ENCODE measurements around the gene GOT1. TPM values are rescaled to one million over a fixed set of nuclear protein-coding genes. Genes with fewer than 3 reads are reported as not detected.

GOT1 gene
- total and polyA plus RNA-seq, 2 donors (not counting 3 experiments of a cell fraction or from before 2014, with no cell fraction given), result 14.4 to 36.3 TPM

- H3K27ac ChIP-seq (ENCODE audit: insufficient read depth, low read depth, low read length), result no peak overlapping the region
- peaks cover 30 to 44% of the 10 kb centered on the region in 2 experiments for H3K27me3 ChIP-seq (ENCODE audit: control insufficient read depth in 2 of 2, insufficient read depth in 2 of 2, low read length in 2 of 2)
- no peaks in the 10 kb centered on the region for H3K9me1 ChIP-seq (replicated peaks; ENCODE audit: control insufficient read depth, extremely low read depth, insufficient read depth, low read length)
- ChIA-PET POLR2A (no interaction called here), CTCF (interaction anchor here (0.9 to 1.7 kb wide), 2 partner anchors 11 to 22 kb away, joined by 5 read pairs; no protein-coding TSS in a partner anchor)
- no peaks in the 10 kb centered on the region for H3K4me1 ChIP-seq (ENCODE audit: control insufficient read depth, extremely low read depth, insufficient read depth, low read length)
- DNase-seq (ENCODE audit: low read depth, low spot score), result no peak
- no peak for TF ChIP-seq GATA2 (IDR thresholded peaks at IDR 0.05; ENCODE audit: insufficient read depth, insufficient read length, low read depth, low read length)
- TF ChIP-seq JUN (IDR thresholded peaks at IDR 0.05; ENCODE audit: borderline replicate concordance, insufficient read depth, insufficient read length, low read depth), result no peak
- TF ChIP-seq CTCF (IDR thresholded peaks at IDR 0.05; ENCODE audit: extremely low read depth in 1 of 2, insufficient read depth in 1 of 2, low read depth in 1 of 2, low read length in 2 of 2), result no peak
- TF ChIP-seq POLR2A (IDR thresholded peaks at IDR 0.05; ENCODE audit: low read depth, low read length), result no peak
- no peak for TF ChIP-seq MYC (IDR thresholded peaks at IDR 0.05; ENCODE audit: low read depth, low read length)
- TF ChIP-seq FOS (IDR thresholded peaks at IDR 0.05; ENCODE audit: borderline replicate concordance, insufficient read depth, low read length), result no peak
- no peak overlapping the region for H3K4me3 ChIP-seq (replicated peaks in 1 of 3; ENCODE audit: insufficient read depth in 1 of 3, low read depth in 1 of 3, low read length in 3 of 3)
- H2AFZ ChIP-seq (ENCODE audit: low read depth, low read length), result no peak overlapping the region
- no peaks in the 10 kb centered on the region for H4K20me1 ChIP-seq (replicated peaks; ENCODE audit: control insufficient read depth, extremely low read depth, insufficient read depth, low read length)
- H3K79me2 ChIP-seq (ENCODE audit: control insufficient read depth, insufficient read depth, low read length), result no peaks in the 10 kb centered on the region
- dilution Hi-C loops (cut with MboI; ENCODE audit: extremely low pct_ligation_motif_present, low sequenced_read_pairs) (no loop called here), intact Hi-C loops (cut with micrococcal nuclease) (no loop called here)
- H3K9ac ChIP-seq (replicated peaks; ENCODE audit: extremely low read depth, insufficient read depth, low read length), result no peak overlapping the region
- BruUV-seq (replicated peaks), result no TSS peak
- no peaks in the 10 kb centered on the region for H3K9me3 ChIP-seq (replicated peaks; ENCODE audit: control insufficient read depth, insufficient read depth, low read length)
- no peak overlapping the region for H3K4me2 ChIP-seq (ENCODE audit: insufficient read depth, low read length)
- H3K36me3 ChIP-seq (ENCODE audit: control insufficient read depth in 2 of 2, extremely low read depth in 1 of 2, insufficient read depth in 2 of 2, low read length in 2 of 2), result no peaks in the 10 kb centered on the region
- no peak for FAIRE-seq
Observed at GRCh38 chr10:99457813-99458212, 27.4 kb upstream of the GOT1 start.

- peaks cover 35 to 52% of the 10 kb centered on the region in 2 experiments for H3K27me3 ChIP-seq (ENCODE audit: control insufficient read depth in 2 of 2, insufficient read depth in 2 of 2, low read length in 2 of 2)
- H2AFZ ChIP-seq (ENCODE audit: low read depth, low read length), result no peak overlapping the region
- no TSS peak for BruUV-seq (replicated peaks)
- POLR2A ChIA-PET, result no interaction called here
- no peaks in the 10 kb centered on the region for H3K4me1 ChIP-seq (ENCODE audit: control insufficient read depth, extremely low read depth, insufficient read depth, low read length)
- H3K27ac ChIP-seq (ENCODE audit: insufficient read depth, low read depth, low read length), result no peak overlapping the region
- no peak overlapping the region for H3K4me3 ChIP-seq (replicated peaks in 1 of 3; ENCODE audit: insufficient read depth in 1 of 3, low read depth in 1 of 3, low read length in 3 of 3)
- H3K4me2 ChIP-seq (ENCODE audit: insufficient read depth, low read length), result no peak overlapping the region
- H3K9me3 ChIP-seq (replicated peaks; ENCODE audit: control insufficient read depth, insufficient read depth, low read length), result no peaks in the 10 kb centered on the region
- no peaks in the 10 kb centered on the region for H4K20me1 ChIP-seq (replicated peaks; ENCODE audit: control insufficient read depth, extremely low read depth, insufficient read depth, low read length)
- dilution Hi-C loops (cut with MboI; ENCODE audit: extremely low pct_ligation_motif_present, low sequenced_read_pairs), result no loop called here
- no peak overlapping the region for H3K9ac ChIP-seq (replicated peaks; ENCODE audit: extremely low read depth, insufficient read depth, low read length)
- H3K9me1 ChIP-seq (replicated peaks; ENCODE audit: control insufficient read depth, extremely low read depth, insufficient read depth, low read length), result no peaks in the 10 kb centered on the region
- no peak for DNase-seq (ENCODE audit: low read depth, low spot score)
- FAIRE-seq, result no peak
- TF ChIP-seq POLR2AphosphoS5 (IDR thresholded peaks at IDR 0.05; ENCODE audit: insufficient read depth, low read depth, low read length) (no peak), JUN (IDR thresholded peaks at IDR 0.05; ENCODE audit: borderline replicate concordance, insufficient read depth, insufficient read length, low read depth) (no peak), GATA2 (IDR thresholded peaks at IDR 0.05; ENCODE audit: insufficient read depth, insufficient read length, low read depth, low read length) (no peak), POLR2A (IDR thresholded peaks at IDR 0.05; ENCODE audit: low read depth, low read length) (no peak), FOS (IDR thresholded peaks at IDR 0.05; ENCODE audit: borderline replicate concordance, insufficient read depth, low read length) (no peak), CTCF (IDR thresholded peaks at IDR 0.05; ENCODE audit: extremely low read depth in 1 of 2, insufficient read depth in 1 of 2, low read depth in 1 of 2, low read length in 2 of 2) (no peak), MYC (IDR thresholded peaks at IDR 0.05; ENCODE audit: low read depth, low read length) (no peak), EZH2 (IDR thresholded peaks at IDR 0.05; ENCODE audit: borderline replicate concordance, low read depth, low read length, severe bottlenecking) (no peak), MAX (IDR thresholded peaks at IDR 0.05; ENCODE audit: insufficient read depth, insufficient read length) (no peak)
- no peaks in the 10 kb centered on the region for H3K36me3 ChIP-seq (ENCODE audit: control insufficient read depth in 2 of 2, extremely low read depth in 1 of 2, insufficient read depth in 2 of 2, low read length in 2 of 2)
- intact Hi-C loops (cut with micrococcal nuclease), result no loop called here
- H3K79me2 ChIP-seq (ENCODE audit: control insufficient read depth, insufficient read depth, low read length), result no peaks in the 10 kb centered on the region
- CTCF ChIA-PET, result no interaction called here
Observed at GRCh38 chr10:99456931-99457288, 26.5 kb upstream of the GOT1 start.

All from endothelial cell of umbilical vein (primary cell).